SIG-M5 treated with dmso at 0.1 percent for 504 hours (cell line): ENCODE results near the gene GRIP1.

Experiments
- DNase-seq: peaks from one replicate; lab custom pipeline; 2025; ENCODE audit not compliant: unreplicated experiment; lab: John Stamatoyannopoulos, UW

The GRIP1 gene

GRCh38 chr12:66692986-66693385 is 14.1 kb upstream of the GRIP1 start:
- no peak for DNase-seq

GRCh38 chr12:66692170-66692569 is 13.3 kb upstream of the GRIP1 start:
- DNase-seq, result peak; percentile 49

GRCh38 chr12:66688846-66689439 is 10.1 kb upstream of the GRIP1 start:
- DNase-seq, result peak; percentile 33

- no peak for DNase-seq
These were observed 5.3 kb upstream of the GRIP1 start for GRCh38 chr12:66684222-66684621.

GRCh38 chr12:66683822-66684221 is 4.9 kb upstream of the GRIP1 start:
- no peak for DNase-seq

GRCh38 chr12:66683073-66683472 is 4.2 kb upstream of the GRIP1 start:
- no peak for DNase-seq

- DNase-seq, result no peak
These were observed 697 bp upstream of the GRIP1 start for GRCh38 chr12:66679461-66680084.

GRCh38 chr12:66676241-66676640 is 2.6 kb downstream of the GRIP1 start:
- DNase-seq, result no peak

GRCh38 chr12:66674495-66675122 is 4.3 kb downstream of the GRIP1 start:
- DNase-seq, result no peak

GRCh38 chr12:66669541-66669940 is 9.3 kb downstream of the GRIP1 start:
- no peak for DNase-seq

- no peak for DNase-seq
These were observed 10.6 kb downstream of the GRIP1 start for GRCh38 chr12:66668311-66668710.

- no peak for DNase-seq
These were observed 11.0 kb downstream of the GRIP1 start for GRCh38 chr12:66667906-66668305.

GRCh38 chr12:66666481-66666880 is 12.4 kb downstream of the GRIP1 start:
- DNase-seq, result no peak

- DNase-seq, result no peak
These were observed 13.4 kb downstream of the GRIP1 start for GRCh38 chr12:66665435-66665985.

- no peak for DNase-seq
These were observed 14.8 kb downstream of the GRIP1 start for GRCh38 chr12:66664076-66664475.

- no peak for DNase-seq
These were observed 15.3 kb downstream of the GRIP1 start for GRCh38 chr12:66663611-66664010.

- DNase-seq, result no peak
These were observed 16.1 kb downstream of the GRIP1 start for GRCh38 chr12:66662729-66663128.

GRCh38 chr12:66662179-66662578 is 16.7 kb downstream of the GRIP1 start:
- peak; percentile 27 for DNase-seq

GRCh38 chr12:66661357-66661756 is 17.5 kb downstream of the GRIP1 start:
- no peak for DNase-seq

- no peak for DNase-seq
These were observed 25.1 kb downstream of the GRIP1 start for GRCh38 chr12:66653796-66654195.

GRCh38 chr12:66648033-66648735 is 30.7 kb downstream of the GRIP1 start:
- no peak for DNase-seq
